Kidney epithelial cell (primary cell): ENCODE data around the gene CBFA2T3. TPM values are rescaled to one million over a fixed set of nuclear protein-coding genes. Genes with fewer than 3 reads are reported as not detected.
"Not testable (repeated sequence)": the region's sequence is repeated elsewhere in the genome, so short reads cannot be mapped to it uniquely, and the experiment has no call there.

ENCODE experiments used
- DNase-seq: peaks from one replicate; pipeline ENCODE4 v3.0.0-alpha.2; 2010; ENCODE audit warnings: low read depth
- H3K27me3 ChIP-seq: 2 replicates; pipeline ENCODE4 v1.6.0; 2011; ENCODE audit warnings: low read length; ENCODE audit not compliant: control insufficient read depth, insufficient read depth
- H3K36me3 ChIP-seq: 2 replicates; pipeline ENCODE4 v1.5.1; 2011; ENCODE audit warnings: low read length; ENCODE audit not compliant: control insufficient read depth, insufficient read depth
- H3K4me3 ChIP-seq: 2 replicates; pipeline ENCODE4 v1.5.1; 2011; ENCODE audit warnings: low read depth, mild to moderate bottlenecking, control low read depth, low read length
- total RNA-seq: library from RNA; depleted of rRNA; stranded (reverse); fragments of >200 nt; gene quantifications from 2 replicates; pipeline ENCODE4 v1.2.3, GENCODE V29; 2015
- TF ChIP-seq, protein P1 (sequence below): IDR thresholded peaks from 2 replicates; pipeline ENCODE4 v1.5.1; 2011; ENCODE audit warnings: mild to moderate bottlenecking, moderate library complexity, low read length, control low read depth, inconsistent platforms; ENCODE audit not compliant: insufficient read depth, poor library complexity, severe bottlenecking

CBFA2T3 gene
- total RNA-seq, 1 donor from 2014 or later = 0.63 TPM

- no peaks in the 10 kb centered on the region for H3K36me3 ChIP-seq
- TF ChIP-seq, protein P1, sequence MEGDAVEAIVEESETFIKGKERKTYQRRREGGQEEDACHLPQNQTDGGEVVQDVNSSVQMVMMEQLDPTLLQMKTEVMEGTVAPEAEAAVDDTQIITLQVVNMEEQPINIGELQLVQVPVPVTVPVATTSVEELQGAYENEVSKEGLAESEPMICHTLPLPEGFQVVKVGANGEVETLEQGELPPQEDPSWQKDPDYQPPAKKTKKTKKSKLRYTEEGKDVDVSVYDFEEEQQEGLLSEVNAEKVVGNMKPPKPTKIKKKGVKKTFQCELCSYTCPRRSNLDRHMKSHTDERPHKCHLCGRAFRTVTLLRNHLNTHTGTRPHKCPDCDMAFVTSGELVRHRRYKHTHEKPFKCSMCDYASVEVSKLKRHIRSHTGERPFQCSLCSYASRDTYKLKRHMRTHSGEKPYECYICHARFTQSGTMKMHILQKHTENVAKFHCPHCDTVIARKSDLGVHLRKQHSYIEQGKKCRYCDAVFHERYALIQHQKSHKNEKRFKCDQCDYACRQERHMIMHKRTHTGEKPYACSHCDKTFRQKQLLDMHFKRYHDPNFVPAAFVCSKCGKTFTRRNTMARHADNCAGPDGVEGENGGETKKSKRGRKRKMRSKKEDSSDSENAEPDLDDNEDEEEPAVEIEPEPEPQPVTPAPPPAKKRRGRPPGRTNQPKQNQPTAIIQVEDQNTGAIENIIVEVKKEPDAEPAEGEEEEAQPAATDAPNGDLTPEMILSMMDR = no peak
- H3K4me3 ChIP-seq = no peak overlapping the region
- DNase-seq = no peak
- peaks cover 13% of the 10 kb centered on the region for H3K27me3 ChIP-seq
Observed at GRCh38 chr16:88919936-88920335, 57.1 kb downstream of the CBFA2T3 start.

DNA sequence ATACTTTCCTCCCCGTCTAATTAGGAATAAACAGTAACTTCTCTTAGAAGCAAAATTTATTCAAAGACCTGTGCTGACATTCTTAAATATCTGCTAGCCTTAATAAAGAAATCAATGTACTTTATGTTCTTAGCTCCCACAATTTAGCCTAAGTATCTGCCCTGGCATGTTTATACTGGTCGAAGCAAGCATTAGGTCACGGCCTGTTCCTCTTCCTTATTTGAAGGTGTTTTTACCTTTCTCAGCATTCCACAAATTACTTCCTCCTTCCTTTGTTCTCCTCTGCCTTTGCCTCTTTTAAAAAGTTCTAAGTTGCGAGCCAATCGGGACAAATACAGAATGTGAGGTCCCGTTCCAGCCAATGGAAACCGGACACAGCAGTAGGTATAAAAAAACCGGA, 58.1 kb downstream of the CBFA2T3 start:
- DNase-seq, H3K4me3 ChIP-seq, H3K36me3 ChIP-seq: not testable (repeated sequence)
- H3K27me3 ChIP-seq = peaks cover 15% of the 10 kb centered on the region

- Histone ChIP-seq H3K4me3 (no peak overlapping the region), H3K27me3 (peaks cover 17% of the 10 kb centered on the region), H3K36me3 (no peaks in the 10 kb centered on the region)
- DNase-seq = no peak
- TF ChIP-seq, protein P1 = no peak
Observed at GRCh38 chr16:88917915-88918627, 58.9 kb downstream of the CBFA2T3 start.

DNA sequence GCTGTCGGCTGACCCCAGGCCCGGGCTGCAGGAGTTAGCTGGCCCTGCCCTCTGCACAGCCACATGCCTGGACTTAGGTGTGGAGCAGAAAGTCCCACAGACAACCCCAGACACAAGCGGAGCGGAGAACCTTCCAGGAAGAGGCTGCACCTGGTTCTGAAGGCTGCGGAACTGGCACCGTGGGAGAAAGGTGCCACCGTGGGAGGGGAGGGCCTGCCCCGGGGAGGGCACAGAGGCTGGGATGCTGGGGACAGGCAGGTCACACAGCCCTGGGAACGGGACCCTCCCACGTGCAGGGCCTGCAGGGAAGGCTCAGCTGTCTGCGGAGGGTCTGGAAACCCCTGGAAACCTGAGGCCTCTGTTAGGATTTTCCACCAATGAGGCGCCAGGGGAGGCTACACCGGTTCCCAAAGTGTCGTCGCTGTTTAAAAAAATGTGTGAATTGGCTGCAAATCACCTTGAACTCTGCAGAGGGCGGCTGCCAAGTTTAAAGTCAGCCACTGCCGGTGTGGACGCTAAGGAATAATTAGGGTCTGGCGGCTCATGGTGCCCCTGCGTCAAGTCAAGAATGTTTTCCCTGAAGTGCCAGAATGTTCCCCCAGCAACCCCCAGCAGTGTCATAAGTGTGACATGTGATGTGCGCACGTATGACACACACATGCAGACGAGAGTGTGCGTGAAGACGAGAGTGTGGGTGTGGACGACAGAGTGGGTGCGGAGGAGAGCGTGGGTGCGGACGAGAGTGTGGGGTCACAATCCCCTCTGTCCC, 59.7 kb downstream of the CBFA2T3 start:
- Histone ChIP-seq H3K27me3 (peaks cover 24% of the 10 kb centered on the region), H3K4me3 (no peak overlapping the region), H3K36me3 (no peaks in the 10 kb centered on the region)
- no peak for DNase-seq
- TF ChIP-seq, protein P1 = no peak

DNA sequence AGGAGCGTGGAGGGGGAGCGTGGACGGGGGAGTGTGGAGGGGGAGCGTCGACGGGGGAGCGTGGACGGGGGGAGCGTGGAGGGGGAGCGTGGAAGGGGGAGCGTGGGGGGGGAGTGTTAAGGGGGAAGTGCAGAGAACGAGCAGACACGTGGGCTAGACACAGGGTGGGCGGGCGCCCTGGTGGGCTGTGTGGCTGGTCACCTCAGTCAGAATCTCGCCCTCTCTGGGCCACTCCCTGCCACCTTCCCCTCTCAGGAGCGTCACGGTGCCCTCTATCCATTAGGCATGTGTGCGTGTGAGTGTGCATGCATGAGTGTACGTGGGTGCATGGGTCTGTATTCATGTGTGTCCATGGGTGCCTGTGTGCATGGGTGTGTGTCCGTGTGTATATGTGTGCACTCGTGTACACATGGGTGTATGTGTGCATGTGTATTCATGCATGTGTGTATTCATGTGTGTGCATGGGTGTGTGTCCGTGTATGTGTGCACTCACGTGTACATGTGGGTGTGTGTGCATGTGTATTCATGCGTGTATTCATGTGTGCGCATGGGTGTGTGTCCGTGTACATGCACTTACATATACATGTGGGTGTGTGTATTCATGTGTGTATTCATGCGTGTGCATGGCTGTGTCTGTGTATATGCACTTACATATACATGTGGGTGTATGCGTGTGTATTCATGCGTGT, 61.2 kb downstream of the CBFA2T3 start:
- no peak for DNase-seq
- Histone ChIP-seq H3K27me3 (peaks cover 32% of the 10 kb centered on the region), H3K4me3 (no peak overlapping the region), H3K36me3 (no peaks in the 10 kb centered on the region)
- TF ChIP-seq, protein P1 = no peak

DNA sequence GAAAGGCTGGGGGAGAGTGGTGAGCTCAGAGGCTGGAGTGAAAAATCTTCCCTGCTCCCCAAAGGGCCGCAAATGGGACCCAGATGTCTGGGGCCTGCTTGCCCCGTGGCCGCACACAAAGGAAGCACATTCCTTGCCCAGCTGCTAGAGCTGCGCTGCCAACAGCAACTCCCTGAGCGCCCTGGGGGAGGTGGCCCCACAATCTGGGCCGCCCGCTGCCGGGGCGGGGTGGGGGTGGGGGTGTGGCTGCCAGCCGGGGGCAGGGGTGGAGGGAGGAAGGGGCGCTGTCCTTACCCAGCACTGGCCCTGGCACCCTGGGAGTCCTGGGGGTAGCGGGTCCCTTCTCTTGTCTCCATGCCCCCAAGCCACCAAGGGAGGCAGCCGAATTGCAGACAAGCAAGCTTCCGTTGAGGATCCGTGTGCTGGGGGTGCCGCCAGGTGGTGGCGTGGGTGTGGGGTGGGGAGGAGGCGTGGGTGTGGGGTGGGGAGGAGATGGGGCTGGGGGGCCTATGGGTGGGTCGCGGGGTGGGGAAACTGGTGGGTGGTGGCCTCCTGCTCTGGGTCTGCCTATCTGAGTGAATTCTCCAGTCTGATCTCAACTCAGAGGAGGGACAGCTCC, 62.1 kb downstream of the CBFA2T3 start:
- H3K4me3 ChIP-seq = no peak overlapping the region
- peaks cover 37% of the 10 kb centered on the region for H3K27me3 ChIP-seq
- TF ChIP-seq, protein P1 = no peak
- H3K36me3 ChIP-seq = no peaks in the 10 kb centered on the region
- DNase-seq = no peak
